Spleen (tissue), 11 donors: ENCODE measurements around the gene CACNA1D. TPM values are rescaled to one million over a fixed set of nuclear protein-coding genes. Genes with fewer than 3 reads are reported as not detected.

Experiments
- DNase-seq: peaks from one replicate; pipeline ENCODE4 v3.0.0-alpha.2; 2020
- H3K27ac ChIP-seq, 8 donors: fragments of 200-600 bp; sonication (generic) in 7 of 8; 1 replicate in 4 of 8; 2 replicates in 4 of 8; pipeline versions ENCODE4 v1.5.0 to v1.8.0; 2016 to 2021; ENCODE audit warnings: inconsistent platforms in 4 of 8, mild to moderate bottlenecking in 4 of 8, moderate library complexity in 1 of 8
- H3K27me3 ChIP-seq, 7 donors: fragments of 200-600 bp; sonication (generic) in 6 of 7; replicated peaks in 1 of 7; 1 replicate in 4 of 7; 2 replicates in 3 of 7; pipeline versions ENCODE4 v1.5.0 to v1.8.0; 2016 to 2021; ENCODE audit warnings: inconsistent platforms in 3 of 7, mild to moderate bottlenecking in 1 of 7
- H3K36me3 ChIP-seq, 6 donors: fragments of 200-600 bp; sonication (generic) in 5 of 6; 1 replicate in 4 of 6; 2 replicates in 2 of 6; pipeline versions ENCODE4 v1.5.0 to v1.8.0; 2016 to 2021; ENCODE audit warnings: inconsistent platforms in 2 of 6
- H3K4me1 ChIP-seq, 6 donors: fragments of 200-600 bp; sonication (generic) in 5 of 6; 1 replicate in 3 of 6; 2 replicates in 3 of 6; pipeline versions ENCODE4 v1.5.0 to v1.8.0; 2016 to 2021; ENCODE audit warnings: inconsistent platforms in 3 of 6
- H3K4me3 ChIP-seq, 8 donors: fragments of 200-600 bp; sonication (generic) in 7 of 8; 1 replicate in 4 of 8; 2 replicates in 4 of 8; pipeline versions ENCODE4 v1.5.0 to v1.8.0; 2016 to 2021; ENCODE audit warnings: inconsistent platforms in 4 of 8, mild to moderate bottlenecking in 4 of 8, moderate library complexity in 2 of 8
- H3K9me3 ChIP-seq, 8 donors: fragments of 200-600 bp; sonication (generic) in 7 of 8; 1 replicate in 4 of 8; 2 replicates in 4 of 8; pipeline versions ENCODE4 v1.5.0 to v1.8.0; 2016 to 2021; ENCODE audit warnings: inconsistent platforms in 4 of 8
- POLR2A ChIP-seq, 3 donors: fragments of 450-650 bp; IDR thresholded peaks; one replicate each; pipeline ENCODE4 v1.5.1; 2017; ENCODE audit warnings: antibody characterized with exemption in 3 of 3, mild to moderate bottlenecking in 1 of 3
- POLR2AphosphoS5 ChIP-seq, 3 donors: sonication (generic); formaldehyde crosslinking; IDR thresholded peaks; one replicate each; pipeline ENCODE4 v1.5.1; 2017; ENCODE audit warnings: antibody characterized with exemption in 3 of 3
- WGBS, 5 donors: extraction: QIAGEN DNeasy Blood & Tissue Kit in 3 of 5; methylation state at CpG; one replicate each; pipeline versions ENCODE4 v1.1.5 to v1.1.7; 2013 to 2018; 5-methylcytosine and 5-hydroxymethylcytosine counted together
- intact Hi-C: fragments of 100-400 bp; cut with DNase I; formaldehyde crosslinking; loops from one replicate; pipeline ENCODE4 v1.15.0; 2023; ENCODE audit warnings: low total_unique reads
- polyA plus RNA-seq, 3 donors: library from polyadenylated mRNA; stranded (reverse); fragments of 200-250 nt; gene quantifications; one replicate each; pipeline ENCODE4 v1.2.1, GENCODE V29; 2013
- total RNA-seq, 7 donors: library from RNA; depleted of rRNA in 3 of 7; stranded (reverse); fragments of >200 nt in 3 of 7; fragmentation: NEBNext Ultra II Directional in 4 of 7; extraction: Animal tissue kit (Norgen Biotek cat#: 25700) in 4 of 7; gene quantifications; one replicate each; pipeline versions ENCODE4 v1.1.0 to v1.2.1, GENCODE V29; 2016 to 2021
- TF ChIP-seq, protein P1 (sequence below), 11 experiments: fragments of 200-600 bp in 7 of 11; fragments of 450-650 bp in 4 of 11; sonication (generic) in 4 of 11; IDR thresholded peaks in 8 of 11; conservative IDR thresholded peaks in 3 of 11; 1 replicate in 7 of 11; 2 replicates in 4 of 11; pipeline versions ENCODE4 v1.4.0 to v1.8.0; 2016 to 2021; ENCODE audit warnings: antibody characterized with exemption in 11 of 11, inconsistent platforms in 4 of 11, mild to moderate bottlenecking in 1 of 11
- donor health status: healthy with polysubstance abuse.
- donor health status: DM: no; HTN: no; CAD: no; lungs with moderate emphysema.
- donor health status: DM: no; HTN: no; CAD: no.
- donor health status: Bipolar disorder and iron deficiency.
- donor health status: healthy.
- donor health status: DM: no; HTN: no; CAD: no.
- donor health status: DM: yes; HTN: yes; CAD: no.

Gene CACNA1D
- total and polyA plus RNA-seq, 10 donors = 0.55 to 89.3 (median 19.1) TPM

- TF ChIP-seq POLR2AphosphoS5 (IDR thresholded peaks at IDR 0.05) = no peak
- no peak for TF ChIP-seq POLR2A (IDR thresholded peaks at IDR 0.05)
- TF ChIP-seq, protein P1, sequence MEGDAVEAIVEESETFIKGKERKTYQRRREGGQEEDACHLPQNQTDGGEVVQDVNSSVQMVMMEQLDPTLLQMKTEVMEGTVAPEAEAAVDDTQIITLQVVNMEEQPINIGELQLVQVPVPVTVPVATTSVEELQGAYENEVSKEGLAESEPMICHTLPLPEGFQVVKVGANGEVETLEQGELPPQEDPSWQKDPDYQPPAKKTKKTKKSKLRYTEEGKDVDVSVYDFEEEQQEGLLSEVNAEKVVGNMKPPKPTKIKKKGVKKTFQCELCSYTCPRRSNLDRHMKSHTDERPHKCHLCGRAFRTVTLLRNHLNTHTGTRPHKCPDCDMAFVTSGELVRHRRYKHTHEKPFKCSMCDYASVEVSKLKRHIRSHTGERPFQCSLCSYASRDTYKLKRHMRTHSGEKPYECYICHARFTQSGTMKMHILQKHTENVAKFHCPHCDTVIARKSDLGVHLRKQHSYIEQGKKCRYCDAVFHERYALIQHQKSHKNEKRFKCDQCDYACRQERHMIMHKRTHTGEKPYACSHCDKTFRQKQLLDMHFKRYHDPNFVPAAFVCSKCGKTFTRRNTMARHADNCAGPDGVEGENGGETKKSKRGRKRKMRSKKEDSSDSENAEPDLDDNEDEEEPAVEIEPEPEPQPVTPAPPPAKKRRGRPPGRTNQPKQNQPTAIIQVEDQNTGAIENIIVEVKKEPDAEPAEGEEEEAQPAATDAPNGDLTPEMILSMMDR (IDR thresholded peaks at IDR 0.05 in 8 of 11, conservative IDR thresholded peaks at IDR 0.05 in 3 of 11) = no peak
- peaks cover 0 to 4% (median 0%) of the 10 kb centered on the region in 7 donors for H3K27me3 ChIP-seq
- WGBS, 5 donors = 91 to 97% (median 93%) methylated on average over 13 of the region's 13 CpGs
- peaks cover 0 to 27% (median 0%) of the 10 kb centered on the region in 6 donors for H3K36me3 ChIP-seq
- peak; percentile 52 for DNase-seq
- no peak overlapping the region for H3K4me3 ChIP-seq
- H3K4me1 ChIP-seq = no peaks in the 10 kb centered on the region
- H3K27ac ChIP-seq = no peak overlapping the region
- intact Hi-C loops = no loop called here
- no peaks in the 10 kb centered on the region for H3K9me3 ChIP-seq
Observed at GRCh38 chr3:53808496-53808895, 314.1 kb downstream of the CACNA1D start.

- no peak for DNase-seq
- Histone ChIP-seq H3K9me3 (no peaks in the 10 kb centered on the region), H3K4me3 (no peak overlapping the region), H3K36me3 (peaks cover 0 to 27% (median 0%) of the 10 kb centered on the region in 6 donors), H3K4me1 (no peaks in the 10 kb centered on the region), H3K27ac (no peak overlapping the region), H3K27me3 (peaks cover 0 to 4% (median 0%) of the 10 kb centered on the region in 7 donors)
- intact Hi-C loops = no loop called here
- WGBS, 5 donors = 86 to 92% (median 91%) methylated on average over 12 of the region's 12 CpGs
- no peak for TF ChIP-seq POLR2A (IDR thresholded peaks at IDR 0.05)
Observed at GRCh38 chr3:53809267-53809666, 314.9 kb downstream of the CACNA1D start.

DNA sequence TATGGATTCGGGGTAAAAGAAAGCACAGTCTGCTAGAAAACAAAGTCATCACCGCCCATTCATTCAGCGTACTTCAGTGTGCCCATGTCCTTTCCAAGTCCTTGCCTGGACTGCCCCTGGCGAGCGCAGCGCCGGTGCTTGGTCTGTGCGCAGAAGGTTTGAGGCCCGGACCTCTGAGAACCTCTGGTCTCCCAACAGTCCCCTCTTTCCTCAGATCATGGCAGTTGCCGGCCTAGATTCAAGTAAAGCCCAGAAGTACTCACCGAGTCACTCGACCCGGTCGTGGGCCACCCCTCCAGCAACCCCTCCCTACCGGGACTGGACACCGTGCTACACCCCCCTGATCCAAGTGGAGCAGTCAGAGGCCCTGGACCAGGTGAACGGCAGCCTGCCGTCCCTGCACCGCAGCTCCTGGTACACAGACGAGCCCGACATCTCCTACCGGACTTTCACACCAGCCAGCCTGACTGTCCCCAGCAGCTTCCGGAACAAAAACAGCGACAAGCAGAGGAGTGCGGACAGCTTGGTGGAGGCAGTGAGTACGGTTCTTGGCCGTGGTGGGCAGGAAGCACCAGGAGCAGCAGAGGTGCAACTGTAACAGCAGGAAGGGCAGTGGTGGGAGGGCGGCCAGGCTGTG lies 315.5 kb downstream of the CACNA1D start:
- H3K4me1 ChIP-seq = no peaks in the 10 kb centered on the region
- H3K27ac ChIP-seq = no peak overlapping the region
- H3K36me3 ChIP-seq = peaks cover 0 to 29% (median 0%) of the 10 kb centered on the region in 6 donors
- intact Hi-C loops = no loop called here
- TF ChIP-seq POLR2AphosphoS5 (IDR thresholded peaks at IDR 0.05) = no peak
- TF ChIP-seq, protein P1 (IDR thresholded peaks at IDR 0.05 in 8 of 11, conservative IDR thresholded peaks at IDR 0.05 in 3 of 11) = no peak
- no peak for TF ChIP-seq POLR2A (IDR thresholded peaks at IDR 0.05)
- 87 to 91% (median 89%) methylated on average over 20 to 28 of the region's 28 CpGs for WGBS, 5 donors
- peak; percentile 54 for DNase-seq
- no peak overlapping the region for H3K4me3 ChIP-seq
- no peaks in the 10 kb centered on the region for H3K9me3 ChIP-seq
- peaks cover 0 to 4% (median 0%) of the 10 kb centered on the region in 7 donors for H3K27me3 ChIP-seq

DNA sequence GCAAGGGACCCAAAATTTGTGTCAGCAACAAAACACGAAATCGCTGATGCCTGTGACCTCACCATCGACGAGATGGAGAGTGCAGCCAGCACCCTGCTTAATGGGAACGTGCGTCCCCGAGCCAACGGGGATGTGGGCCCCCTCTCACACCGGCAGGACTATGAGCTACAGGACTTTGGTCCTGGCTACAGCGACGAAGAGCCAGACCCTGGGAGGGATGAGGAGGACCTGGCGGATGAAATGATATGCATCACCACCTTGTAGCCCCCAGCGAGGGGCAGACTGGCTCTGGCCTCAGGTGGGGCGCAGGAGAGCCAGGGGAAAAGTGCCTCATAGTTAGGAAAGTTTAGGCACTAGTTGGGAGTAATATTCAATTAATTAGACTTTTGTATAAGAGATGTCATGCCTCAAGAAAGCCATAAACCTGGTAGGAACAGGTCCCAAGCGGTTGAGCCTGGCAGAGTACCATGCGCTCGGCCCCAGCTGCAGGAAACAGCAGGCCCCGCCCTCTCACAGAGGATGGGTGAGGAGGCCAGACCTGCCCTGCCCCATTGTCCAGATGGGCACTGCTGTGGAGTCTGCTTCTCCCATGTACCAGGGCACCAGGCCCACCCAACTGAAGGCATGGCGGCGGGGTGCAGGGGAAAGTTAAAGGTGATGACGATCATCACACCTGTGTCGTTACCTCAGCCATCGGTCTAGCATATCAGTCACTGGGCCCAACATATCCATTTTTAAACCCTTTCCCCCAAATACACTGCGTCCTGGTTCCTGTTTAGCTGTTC lies 316.9 kb downstream of the CACNA1D start:
- DNase-seq = peak; percentile 67
- Histone ChIP-seq H3K9me3 (no peaks in the 10 kb centered on the region), H3K36me3 (peaks cover 0 to 43% (median 0%) of the 10 kb centered on the region in 6 donors), H3K27ac (no peak overlapping the region), H3K4me3 (no peak overlapping the region), H3K4me1 (no peaks in the 10 kb centered on the region), H3K27me3 (peaks cover 0 to under 1% (median 0%) of the 10 kb centered on the region in 7 donors)
- TF ChIP-seq POLR2A (IDR thresholded peaks at IDR 0.05) (no peak), POLR2AphosphoS5 (IDR thresholded peaks at IDR 0.05) (no peak)
- TF ChIP-seq, protein P1 (IDR thresholded peaks at IDR 0.05 in 8 of 11, conservative IDR thresholded peaks at IDR 0.05 in 3 of 11) = no peak
- 91 to 95% (median 93%) methylated on average over 20 to 24 of the region's 24 CpGs for WGBS, 5 donors
- intact Hi-C loops = no loop called here
